HG02870 (cell line): Measurements from ENCODE around the gene NFATC4.

Source experiments
- ATAC-seq: cut with Tn5 transposase; IDR thresholded peaks from one replicate; pipeline ENCODE4 v1.9.1; 2021; ENCODE audit warnings: mild to moderate bottlenecking, moderate library complexity; ENCODE audit not compliant: unreplicated experiment

Gene NFATC4

DNA sequence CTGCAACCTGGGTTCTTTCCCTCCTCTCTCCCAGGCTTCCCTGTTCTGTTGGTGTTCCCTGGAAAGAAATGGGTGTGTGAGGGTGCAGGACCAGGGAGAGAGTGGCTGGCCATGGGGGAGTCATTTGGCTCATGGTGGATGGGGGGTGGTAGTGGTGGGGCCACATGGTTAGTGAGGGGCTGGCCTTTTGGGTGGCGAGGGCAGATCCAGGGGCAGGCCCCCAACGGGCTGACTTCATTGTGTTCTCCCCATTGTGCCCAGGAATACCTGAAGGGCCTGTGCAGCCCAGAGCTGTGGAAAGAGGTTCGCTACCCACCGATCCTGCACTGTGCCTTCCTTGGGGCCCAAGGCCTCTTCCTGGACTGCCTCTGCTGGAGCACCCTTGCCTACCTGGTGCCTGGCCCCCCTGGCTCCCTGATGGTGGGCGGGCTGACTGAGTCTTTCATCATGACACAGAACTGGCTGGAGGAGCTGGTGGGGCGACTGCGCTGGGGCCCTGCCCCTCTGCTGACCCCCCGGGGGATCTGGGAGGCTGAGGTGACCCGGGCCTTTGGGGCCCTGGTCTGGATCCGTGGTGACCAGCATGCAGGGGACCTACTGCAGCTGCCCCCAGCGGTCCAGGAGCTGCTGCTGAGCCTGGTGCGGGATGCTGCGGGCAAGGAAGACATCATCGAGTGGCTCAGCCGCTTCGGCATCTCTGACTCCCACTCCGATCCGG, 39.8 kb downstream of the NFATC4 start:
- ATAC-seq: no peak

- no peak for ATAC-seq
Observed at GRCh38 chr14:24408764-24409163, 40.8 kb downstream of the NFATC4 start.

GRCh38 chr14:24409192-24409591, 41.2 kb downstream of the NFATC4 start:
- ATAC-seq: no peak

DNA sequence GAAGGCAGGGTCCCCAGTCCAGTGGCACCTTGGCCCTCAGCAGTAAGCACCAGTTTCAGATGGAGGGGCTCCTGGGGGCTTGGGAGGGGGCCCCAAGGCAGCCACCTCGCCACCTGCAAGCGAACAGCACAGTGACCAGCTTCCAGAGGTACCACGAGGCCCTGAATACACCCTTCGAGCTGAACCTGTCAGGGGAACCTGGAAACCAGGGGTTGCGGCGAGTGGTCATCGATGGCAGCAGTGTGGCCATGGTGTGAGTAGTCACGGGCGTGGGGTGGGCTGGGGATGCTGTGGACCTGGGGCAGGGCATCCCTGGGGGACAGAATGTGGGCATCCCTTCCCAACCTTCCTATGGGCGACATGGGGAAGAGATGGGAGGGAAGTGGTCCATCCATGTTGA, 42.0 kb downstream of the NFATC4 start:
- ATAC-seq: no peak

DNA sequence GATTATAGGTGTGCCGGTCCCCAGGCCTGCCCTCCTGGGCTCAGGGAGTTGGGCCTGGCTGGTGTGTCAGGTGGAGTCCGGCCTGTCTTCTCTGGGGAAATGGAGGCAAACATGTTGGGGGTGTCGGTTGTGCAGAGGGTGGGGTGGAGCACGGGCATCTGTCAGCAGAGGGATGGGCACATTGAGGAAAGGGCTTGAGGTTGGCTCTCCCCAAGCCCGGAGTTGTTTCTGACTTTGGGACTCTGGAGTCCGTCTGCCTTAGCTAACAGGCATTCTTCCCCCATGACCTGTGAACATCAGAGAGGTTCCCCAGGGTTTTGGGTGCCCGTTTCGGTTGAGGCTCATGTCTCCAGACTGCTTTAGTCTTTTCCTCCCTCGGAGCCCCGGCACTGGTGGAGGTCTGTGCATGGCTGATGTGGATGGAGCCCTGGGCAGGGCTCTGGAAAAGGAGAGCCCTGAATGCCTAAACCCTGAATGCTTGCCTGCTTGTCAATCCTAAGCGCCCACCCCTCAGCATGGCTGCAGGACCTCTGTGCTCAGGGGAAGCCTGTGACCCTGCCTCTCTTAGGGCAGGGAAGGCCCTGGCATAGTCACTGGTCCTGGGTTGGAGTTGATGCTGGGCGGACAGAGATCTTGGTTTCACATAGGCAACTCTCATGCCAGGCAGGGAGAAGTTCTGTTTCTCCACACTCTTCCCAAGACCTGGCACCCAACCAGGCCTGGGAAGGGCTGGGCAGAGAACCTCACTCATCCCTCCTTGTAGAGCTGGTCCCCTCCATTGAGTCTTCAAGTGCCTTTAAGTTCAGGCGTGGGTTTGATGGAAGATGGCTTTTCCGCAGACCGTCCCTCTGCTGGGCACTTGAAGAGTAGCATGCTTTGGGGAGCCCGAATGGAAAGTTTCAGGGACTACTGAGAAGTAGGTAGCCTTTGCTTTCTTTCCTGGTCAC, 43.7 kb downstream of the NFATC4 start:
- ATAC-seq: no peak

DNA sequence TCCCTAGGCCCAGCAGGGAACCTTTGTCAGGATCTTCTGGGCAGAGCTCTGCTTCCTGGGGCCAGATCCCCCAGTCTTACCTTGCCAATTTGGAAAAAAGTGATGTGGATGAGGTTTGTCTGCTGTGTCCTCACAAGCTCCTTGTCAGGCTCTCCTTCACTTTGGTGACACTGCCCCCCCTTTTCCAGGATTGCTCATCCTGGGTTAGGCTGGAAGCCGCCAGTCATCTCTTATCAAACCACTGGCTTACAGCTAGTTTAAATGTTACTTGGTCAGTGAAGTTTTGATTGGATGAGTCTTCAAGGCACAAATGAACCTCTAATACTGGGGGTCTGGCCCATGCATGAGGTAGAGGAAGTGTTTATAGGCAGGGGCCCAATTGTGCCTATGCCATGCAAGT, 46.1 kb downstream of the NFATC4 start:
- ATAC-seq: no peak

DNA sequence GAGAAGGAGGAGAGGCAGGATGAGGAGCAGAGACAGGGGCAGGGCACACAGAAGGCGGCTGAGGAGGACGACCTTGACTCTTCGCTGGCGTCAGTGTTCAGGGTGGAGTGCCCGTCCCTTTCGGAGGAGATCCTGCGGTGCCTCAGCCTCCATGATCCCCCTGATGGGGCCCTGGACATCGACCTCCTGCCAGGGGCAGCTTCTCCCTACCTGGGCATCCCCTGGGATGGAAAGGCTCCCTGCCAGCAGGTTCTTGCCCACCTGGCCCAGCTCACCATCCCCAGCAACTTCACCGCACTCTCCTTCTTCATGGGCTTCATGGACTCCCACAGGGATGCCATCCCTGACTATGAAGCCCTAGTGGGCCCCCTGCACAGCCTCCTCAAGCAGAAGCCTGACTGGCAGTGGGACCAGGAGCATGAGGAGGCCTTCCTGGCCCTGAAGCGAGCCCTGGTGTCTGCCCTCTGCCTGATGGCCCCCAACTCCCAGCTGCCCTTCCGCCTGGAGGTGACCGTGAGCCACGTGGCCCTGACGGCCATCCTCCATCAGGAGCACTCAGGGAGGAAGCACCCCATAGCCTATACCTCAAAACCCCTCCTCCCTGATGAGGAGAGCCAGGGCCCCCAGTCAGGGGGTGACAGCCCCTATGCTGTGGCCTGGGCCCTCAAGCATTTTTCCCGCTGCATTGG, 46.9 kb downstream of the NFATC4 start:
- no peak for ATAC-seq

DNA sequence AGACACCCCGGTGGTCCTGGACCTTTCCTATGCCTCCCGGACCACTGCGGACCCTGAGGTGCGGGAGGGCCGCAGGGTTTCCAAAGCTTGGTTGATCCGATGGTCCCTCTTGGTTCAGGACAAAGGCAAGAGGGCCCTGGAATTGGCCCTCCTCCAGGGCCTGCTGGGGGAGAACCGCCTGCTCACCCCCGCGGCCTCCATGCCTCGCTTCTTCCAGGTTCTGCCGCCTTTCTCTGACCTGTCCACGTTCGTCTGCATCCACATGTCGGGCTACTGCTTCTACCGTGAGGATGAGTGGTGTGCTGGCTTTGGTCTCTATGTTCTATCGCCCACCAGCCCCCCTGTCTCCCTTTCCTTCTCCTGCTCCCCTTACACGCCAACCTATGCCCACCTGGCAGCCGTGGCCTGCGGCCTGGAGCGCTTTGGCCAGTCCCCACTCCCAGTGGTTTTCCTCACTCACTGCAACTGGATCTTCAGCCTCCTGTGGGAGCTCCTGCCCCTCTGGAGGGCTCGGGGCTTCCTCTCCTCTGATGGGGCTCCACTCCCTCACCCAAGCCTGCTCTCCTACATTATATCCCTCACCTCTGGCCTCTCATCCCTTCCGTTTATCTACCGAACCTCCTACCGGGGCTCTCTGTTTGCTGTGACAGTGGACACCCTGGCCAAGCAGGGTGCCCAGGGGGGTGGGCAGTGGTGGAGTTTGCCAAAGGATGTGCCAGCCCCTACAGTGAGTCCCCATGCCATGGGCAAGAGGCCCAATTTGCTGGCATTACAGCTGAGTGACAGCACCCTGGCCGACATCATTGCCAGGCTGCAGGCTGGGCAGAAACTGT, 47.7 kb downstream of the NFATC4 start:
- ATAC-seq: no peak

DNA sequence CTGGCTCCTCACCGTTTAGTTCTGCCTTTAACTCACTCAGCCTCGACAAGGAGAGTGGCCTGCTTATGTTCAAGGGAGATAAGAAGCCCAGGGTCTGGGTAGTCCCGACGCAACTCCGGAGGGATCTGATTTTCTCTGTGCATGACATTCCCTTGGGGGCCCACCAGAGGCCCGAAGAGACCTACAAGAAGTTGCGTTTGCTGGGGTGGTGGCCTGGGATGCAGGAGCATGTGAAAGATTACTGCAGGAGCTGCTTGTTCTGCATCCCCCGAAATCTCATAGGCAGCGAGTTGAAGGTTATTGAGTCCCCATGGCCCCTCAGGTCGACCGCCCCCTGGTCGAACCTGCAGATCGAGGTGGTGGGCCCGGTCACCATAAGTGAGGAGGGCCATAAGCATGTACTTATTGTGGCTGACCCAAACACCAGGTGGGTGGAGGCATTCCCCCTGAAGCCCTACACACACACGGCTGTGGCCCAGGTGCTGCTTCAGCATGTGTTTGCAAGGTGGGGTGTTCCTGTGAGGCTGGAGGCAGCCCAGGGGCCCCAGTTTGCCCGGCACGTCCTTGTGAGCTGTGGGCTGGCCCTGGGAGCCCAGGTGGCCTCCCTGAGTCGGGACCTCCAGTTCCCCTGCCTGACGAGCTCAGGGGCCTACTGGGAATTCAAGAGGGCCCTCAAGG, 48.4 kb downstream of the NFATC4 start:
- ATAC-seq: no peak

DNA sequence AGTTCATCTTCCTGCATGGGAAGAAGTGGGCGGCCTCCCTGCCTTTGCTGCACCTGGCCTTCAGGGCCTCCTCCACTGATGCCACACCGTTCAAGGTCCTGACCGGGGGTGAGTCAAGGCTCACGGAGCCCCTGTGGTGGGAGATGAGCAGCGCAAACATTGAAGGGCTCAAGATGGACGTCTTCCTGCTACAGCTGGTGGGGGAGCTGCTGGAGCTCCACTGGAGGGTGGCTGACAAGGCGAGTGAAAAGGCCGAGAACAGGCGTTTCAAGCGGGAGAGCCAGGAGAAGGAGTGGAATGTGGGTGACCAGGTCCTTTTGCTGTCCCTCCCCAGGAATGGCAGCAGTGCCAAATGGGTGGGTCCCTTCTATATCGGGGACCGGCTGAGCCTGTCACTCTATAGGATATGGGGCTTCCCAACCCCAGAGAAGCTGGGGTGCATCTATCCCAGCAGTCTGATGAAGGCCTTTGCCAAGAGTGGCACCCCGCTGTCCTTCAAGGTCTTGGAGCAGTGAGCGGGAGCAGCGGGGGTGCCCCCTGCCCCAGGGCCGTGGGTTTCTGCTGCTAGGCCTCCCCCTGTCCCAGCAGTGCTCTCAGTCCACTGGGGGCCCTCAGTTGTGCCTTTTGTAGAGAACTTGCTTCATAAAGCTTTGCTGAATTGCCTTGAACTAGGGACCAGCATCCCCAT, 49.1 kb downstream of the NFATC4 start:
- no peak for ATAC-seq

GRCh38 chr14:24417832-24418491, 50.0 kb downstream of the NFATC4 start:
- no peak for ATAC-seq

DNA sequence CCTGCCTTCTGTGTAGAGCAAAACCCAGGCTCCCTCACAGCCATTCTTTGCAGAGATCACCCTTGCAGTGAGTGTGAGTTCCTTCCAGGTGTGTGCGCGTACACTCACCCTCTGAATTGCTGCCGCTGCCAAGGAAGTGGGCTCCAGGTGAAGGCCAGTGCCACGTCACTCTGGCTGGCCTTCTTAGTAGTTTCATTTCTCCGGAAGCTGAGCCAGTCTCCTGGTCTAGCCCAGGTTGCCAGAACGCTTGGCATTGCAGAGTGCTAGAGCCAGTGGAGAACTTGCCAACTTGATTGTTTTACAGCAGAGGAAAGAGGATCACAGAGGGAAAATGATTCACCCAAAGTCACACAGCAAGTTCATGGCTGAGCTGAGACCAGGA, 50.5 kb downstream of the NFATC4 start:
- ATAC-seq: no peak

DNA sequence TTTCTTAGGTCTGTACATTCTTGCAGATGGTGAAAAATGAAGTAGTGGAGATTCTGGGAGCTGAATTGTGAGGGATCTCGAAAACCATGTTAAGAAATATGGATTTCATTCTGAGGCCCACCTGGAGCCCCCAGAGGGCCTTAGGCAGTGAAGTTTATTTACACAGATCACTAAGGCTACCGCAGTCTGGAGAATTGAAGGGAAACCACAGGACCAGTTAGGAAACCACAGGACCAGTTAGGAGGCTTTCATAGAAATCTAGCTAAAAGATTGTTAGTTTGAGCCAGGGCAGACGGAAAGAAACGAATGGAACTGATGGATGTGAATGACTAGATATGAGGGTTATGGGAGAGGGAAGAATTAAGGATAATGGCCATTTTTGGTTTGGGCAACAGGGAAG, 54.3 kb downstream of the NFATC4 start:
- no peak for ATAC-seq

GRCh38 chr14:24422694-24423601, 55.0 kb downstream of the NFATC4 start:
- ATAC-seq: no peak

DNA sequence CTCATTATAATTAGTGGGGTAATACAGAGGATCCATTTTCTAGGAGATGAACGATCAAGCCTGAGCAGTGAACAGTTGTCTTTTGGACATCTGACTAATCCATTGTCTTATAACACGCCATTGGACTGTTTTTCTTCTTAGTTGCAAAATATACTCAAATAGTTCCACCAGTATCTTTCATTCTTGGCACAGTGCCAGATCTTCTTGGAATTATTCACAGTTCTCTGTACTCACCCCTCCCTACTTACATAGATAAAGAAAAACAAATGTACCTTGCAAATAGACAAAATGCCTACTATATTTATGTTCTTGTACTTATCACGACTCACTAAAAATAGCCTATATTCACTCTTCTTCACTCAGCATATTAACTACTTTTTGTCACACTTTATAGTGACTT, 57.7 kb downstream of the NFATC4 start:
- no peak for ATAC-seq

GRCh38 chr14:24426150-24426911, 58.3 kb downstream of the NFATC4 start:
- ATAC-seq: no peak

- ATAC-seq: no peak
Observed at GRCh38 chr14:24426912-24427536, 59.0 kb downstream of the NFATC4 start.
